ELR (cell line): ENCODE data around the gene CHST9.
A peak's percentile ranks its signal among the peaks of the same experiment; 100 is the strongest.
"Not testable (repeated sequence)": the region's sequence is repeated elsewhere in the genome, so short reads cannot be mapped to it uniquely, and the experiment has no call there.

Experiments used
- DNase-seq: peaks from one replicate; pipeline ENCODE4 v3.0.0-alpha.2; 2015; ENCODE audit warnings: low read depth

CHST9 gene

GRCh38 chr18:27171993-27172392, 13.1 kb downstream of the CHST9 start:
- DNase-seq: no peak

- DNase-seq: no peak
Measured at GRCh38 chr18:27165412-27165811, 19.7 kb downstream of the CHST9 start.

GRCh38 chr18:27164905-27165304, 20.2 kb downstream of the CHST9 start:
- DNase-seq: no peak

- DNase-seq: not testable (repeated sequence)
Measured at GRCh38 chr18:27163197-27163716, 21.9 kb downstream of the CHST9 start.

GRCh38 chr18:27149240-27149639, 35.9 kb downstream of the CHST9 start:
- not testable (repeated sequence) for DNase-seq

GRCh38 chr18:27144672-27145071, 40.4 kb downstream of the CHST9 start:
- no peak for DNase-seq

GRCh38 chr18:27143580-27144287, 41.4 kb downstream of the CHST9 start:
- DNase-seq: no peak

GRCh38 chr18:27142891-27143290, 42.2 kb downstream of the CHST9 start:
- DNase-seq: no peak

GRCh38 chr18:27141876-27142275, 43.2 kb downstream of the CHST9 start:
- no peak for DNase-seq

- no peak for DNase-seq
Measured at GRCh38 chr18:27138079-27138478, 47.0 kb downstream of the CHST9 start.

- peak; percentile 3 for DNase-seq
Measured at GRCh38 chr18:27136208-27136535, 48.9 kb downstream of the CHST9 start.

GRCh38 chr18:27135504-27136207, 49.5 kb downstream of the CHST9 start:
- no peak for DNase-seq

- DNase-seq: no peak
Measured at GRCh38 chr18:27130065-27130630, 55.0 kb downstream of the CHST9 start.

- DNase-seq: no peak
Measured at GRCh38 chr18:27124196-27124595, 60.9 kb downstream of the CHST9 start.

- no peak for DNase-seq
Measured at GRCh38 chr18:27121108-27121507, 64.0 kb downstream of the CHST9 start.

GRCh38 chr18:27120246-27120645, 64.9 kb downstream of the CHST9 start:
- no peak for DNase-seq

- no peak for DNase-seq
Measured at GRCh38 chr18:27118973-27119372, 66.1 kb downstream of the CHST9 start.

GRCh38 chr18:27114842-27115241, 70.3 kb downstream of the CHST9 start:
- no peak for DNase-seq

GRCh38 chr18:27113358-27113757, 71.8 kb downstream of the CHST9 start:
- DNase-seq: no peak

- no peak for DNase-seq
Measured at GRCh38 chr18:27110319-27110718, 74.8 kb downstream of the CHST9 start.

GRCh38 chr18:27109451-27109850, 75.7 kb downstream of the CHST9 start:
- DNase-seq: no peak

GRCh38 chr18:27108842-27109241, 76.3 kb downstream of the CHST9 start:
- no peak for DNase-seq

- no peak for DNase-seq
Measured at GRCh38 chr18:27104743-27105142, 80.4 kb downstream of the CHST9 start.
